Tibial nerve (tissue), 4 donors: Measurements from ENCODE around the gene MTCH2. TPM values are rescaled to one million over a fixed set of nuclear protein-coding genes. Genes with fewer than 3 reads are reported as not detected.
"Not testable (repeated sequence)": the region's sequence is repeated elsewhere in the genome, so short reads cannot be mapped to it uniquely, and the experiment has no call there.

ENCODE experiments used
- DNase-seq, 2 donors: peaks; one replicate each; pipeline ENCODE4 v3.0.0-alpha.2; 2019; ENCODE audit warnings: low spot score in 2 of 2
- H3K27ac ChIP-seq, 4 donors: fragments of 200-600 bp; sonication (generic) in 3 of 4; one replicate each; pipeline ENCODE4 v1.5.1; 2017 to 2019; ENCODE audit warnings: mild to moderate bottlenecking in 1 of 4
- H3K27me3 ChIP-seq, 2 donors: fragments of 200-600 bp; sonication (generic) in 1 of 2; one replicate each; pipeline versions ENCODE4 v1.5.1 to v1.6.0; 2017 to 2019
- H3K36me3 ChIP-seq, 3 donors: fragments of 200-600 bp; sonication (generic); one replicate each; pipeline ENCODE4 v1.5.1; 2018 to 2019
- H3K4me1 ChIP-seq, 4 donors: fragments of 200-600 bp; sonication (generic) in 3 of 4; one replicate each; pipeline ENCODE4 v1.5.1; 2017 to 2019
- H3K4me3 ChIP-seq, 4 donors: fragments of 200-600 bp; sonication (generic) in 3 of 4; one replicate each; pipeline ENCODE4 v1.5.1; 2017 to 2019; ENCODE audit warnings: mild to moderate bottlenecking in 1 of 4, moderate library complexity in 1 of 4
- H3K9me3 ChIP-seq, 4 donors: fragments of 200-600 bp; sonication (generic) in 3 of 4; one replicate each; pipeline ENCODE4 v1.5.1; 2017 to 2019
- CTCF ChIP-seq, 5 experiments: fragments of 200-600 bp in 3 of 5; fragments of 450-650 bp in 2 of 5; sonication (generic) in 3 of 5; IDR thresholded peaks; one replicate each; pipeline ENCODE4 v1.5.1; 2016 to 2019; ENCODE audit warnings: antibody characterized with exemption in 5 of 5, mild to moderate bottlenecking in 3 of 5, moderate library complexity in 2 of 5
- EP300 ChIP-seq, 2 donors: sonication (generic); formaldehyde crosslinking; IDR thresholded peaks; one replicate each; pipeline ENCODE4 v1.6.1; 2017; ENCODE audit warnings: antibody characterized with exemption in 2 of 2, mild to moderate bottlenecking in 1 of 2
- POLR2A ChIP-seq, 2 donors: fragments of 450-650 bp; IDR thresholded peaks; one replicate each; pipeline ENCODE4 v1.6.1; 2017; ENCODE audit warnings: antibody characterized with exemption in 2 of 2, mild to moderate bottlenecking in 2 of 2, moderate library complexity in 2 of 2
- WGBS, 2 donors: methylation state at CpG; one replicate each; pipeline ENCODE4 v1.1.5; 2018; 5-methylcytosine and 5-hydroxymethylcytosine counted together
- total RNA-seq, 4 donors: library from RNA; depleted of rRNA; stranded (reverse); fragments of >200 nt; gene quantifications; one replicate each; pipeline ENCODE4 v1.1.0, GENCODE V29; 2016

Gene MTCH2
- total RNA-seq, 4 donors from 2014 or later: 33.0 to 50.2 (median 36.3) TPM

GRCh38 chr11:47651818-47652469 lies 9.6 kb upstream of the MTCH2 start:
- no peak for DNase-seq
- TF ChIP-seq POLR2A (IDR thresholded peaks at IDR 0.05) (no peak), EP300 (IDR thresholded peaks at IDR 0.05) (no peak), CTCF (IDR thresholded peaks at IDR 0.05) (no peak)
- H3K27me3 ChIP-seq: no peaks in the 10 kb centered on the region
- 92% methylated on average over 5 of the region's 5 CpGs for WGBS, 2 donors
- H3K4me3 ChIP-seq: no peak overlapping the region
- H3K36me3 ChIP-seq: no peaks in the 10 kb centered on the region
- peaks cover 0 to 6% (median 0%) of the 10 kb centered on the region in 4 donors for H3K9me3 ChIP-seq
- H3K27ac ChIP-seq: no peak overlapping the region
- H3K4me1 ChIP-seq: no peaks in the 10 kb centered on the region

- DNase-seq: no peak
- Histone ChIP-seq H3K36me3 (no peaks in the 10 kb centered on the region), H3K4me3 (no peak overlapping the region), H3K27ac (no peak overlapping the region), H3K27me3 (no peaks in the 10 kb centered on the region), H3K4me1 (no peaks in the 10 kb centered on the region), H3K9me3 (peaks cover 0 to 6% (median 0%) of the 10 kb centered on the region in 4 donors)
- TF ChIP-seq EP300 (IDR thresholded peaks at IDR 0.05) (no peak), POLR2A (IDR thresholded peaks at IDR 0.05) (no peak), CTCF (IDR thresholded peaks at IDR 0.05) (no peak)
- 53 to 64% methylated on average over 3 of the region's 3 CpGs for WGBS, 2 donors
Observed at GRCh38 chr11:47649276-47649675, 6.9 kb upstream of the MTCH2 start.

GRCh38 chr11:47646019-47646418 lies 3.7 kb upstream of the MTCH2 start:
- TF ChIP-seq EP300 (IDR thresholded peaks at IDR 0.05) (no peak), CTCF (IDR thresholded peaks at IDR 0.05) (no peak), POLR2A (IDR thresholded peaks at IDR 0.05) (no peak)
- H3K27ac ChIP-seq: no peak overlapping the region
- H3K9me3 ChIP-seq: no peaks in the 10 kb centered on the region
- H3K4me3 ChIP-seq: no peak overlapping the region
- DNase-seq: no peak
- no peaks in the 10 kb centered on the region for H3K27me3 ChIP-seq
- no peaks in the 10 kb centered on the region for H3K36me3 ChIP-seq
- WGBS, 2 donors: 86 to 87% methylated on average over 6 of the region's 6 CpGs
- peaks cover 0 to 15% (median 3%) of the 10 kb centered on the region in 4 donors for H3K4me1 ChIP-seq

GRCh38 chr11:47645500-47645899 lies 3.1 kb upstream of the MTCH2 start:
- Histone ChIP-seq H3K9me3 (no peaks in the 10 kb centered on the region), H3K36me3 (no peaks in the 10 kb centered on the region), H3K4me3 (no peak overlapping the region), H3K27ac (no peak overlapping the region), H3K4me1 (peaks cover 0 to 20% (median 5%) of the 10 kb centered on the region in 4 donors), H3K27me3 (no peaks in the 10 kb centered on the region)
- WGBS, 2 donors: 63 to 64% methylated on average over 6 of the region's 6 CpGs
- TF ChIP-seq CTCF (IDR thresholded peaks at IDR 0.05) (no peak), POLR2A (IDR thresholded peaks at IDR 0.05) (no peak), EP300 (IDR thresholded peaks at IDR 0.05) (no peak)
- no peak for DNase-seq

- peak in 1 of 2 donors; percentile 42 for DNase-seq
- no peak for TF ChIP-seq POLR2A (IDR thresholded peaks at IDR 0.05)
- no peak for TF ChIP-seq EP300 (IDR thresholded peaks at IDR 0.05)
- TF ChIP-seq CTCF (IDR thresholded peaks at IDR 0.05): no peak
- Histone ChIP-seq H3K4me1 (peaks cover 0 to 29% (median 5%) of the 10 kb centered on the region in 4 donors), H3K27ac (peak overlapping the region; percentile 91 to 95 (median 94)), H3K9me3 (no peaks in the 10 kb centered on the region), H3K27me3 (no peaks in the 10 kb centered on the region), H3K4me3 (peak overlapping the region; percentile 68 to 75 (median 74)), H3K36me3 (peaks cover 0 to 23% (median 0%) of the 10 kb centered on the region in 3 donors)
- WGBS, 2 donors: 3% methylated on average over 13 of the region's 14 CpGs
Observed at GRCh38 chr11:47641600-47642098, 710 bp downstream of the MTCH2 start.

- whole genome bisulfite sequencing, 2 donors: 77 to 87% methylated on average over 6 of the region's 6 CpGs
- not testable (repeated sequence) for H3K27me3 ChIP-seq, H3K9me3 ChIP-seq, H3K4me3 ChIP-seq
- H3K4me1 ChIP-seq: peaks cover 0 to 29% (median 5%) of the 10 kb centered on the region in 4 donors
- peak in 1 of 2 donors; percentile 10 for DNase-seq
- peak overlapping the region in 2 of 4 donors; percentile 2 to 95 for H3K27ac ChIP-seq
- H3K36me3 ChIP-seq: peaks cover 0 to 33% (median 0%) of the 10 kb centered on the region in 3 donors
Observed at GRCh38 chr11:47640506-47640905, 1.9 kb downstream of the MTCH2 start.

- peaks cover 4 to 69% (median 5%) of the 10 kb centered on the region in 3 donors for H3K36me3 ChIP-seq
- H3K27ac ChIP-seq, H3K9me3 ChIP-seq, DNase-seq, H3K4me3 ChIP-seq, H3K27me3 ChIP-seq: not testable (repeated sequence)
- H3K4me1 ChIP-seq: peaks cover 0 to 17% (median 3%) of the 10 kb centered on the region in 4 donors
- 94 to 95% methylated on average over 11 of the region's 11 CpGs for WGBS, 2 donors
Observed at GRCh38 chr11:47636331-47636730, 6.0 kb downstream of the MTCH2 start.
